Muscle of back (tissue), 11 donors: Measurements from ENCODE around the gene ABCA3. TPM values are rescaled to one million over a fixed set of nuclear protein-coding genes. Genes with fewer than 3 reads are reported as not detected.
"Not testable (repeated sequence)": the region's sequence is repeated elsewhere in the genome, so short reads cannot be mapped to it uniquely, and the experiment has no call there.

Experiments
- DNase-seq, 3 donors: peaks; one replicate each; pipeline versions ENCODE4 v3.0.0 to v3.0.0-alpha.2; 2013
- polyA plus RNA-seq, 10 donors: library from polyadenylated mRNA; unstranded; fragments of 120-200 nt; gene quantifications; one replicate each; pipeline ENCODE4 v1.2.1, GENCODE V29; 2013; ENCODE audit not compliant: insufficient read length in 10 of 10

Gene ABCA3
- polyA plus RNA-seq, 10 donors = 12.5 to 18.8 (median 14.8) TPM

- no peak for DNase-seq
Observed at GRCh38 chr16:2280981-2281542, 59.5 kb downstream of the ABCA3 start.

GRCh38 chr16:2280461-2280860, 60.1 kb downstream of the ABCA3 start:
- no peak for DNase-seq

- DNase-seq = no peak
Observed at GRCh38 chr16:2278956-2279800, 61.4 kb downstream of the ABCA3 start.

GRCh38 chr16:2278272-2278608, 62.3 kb downstream of the ABCA3 start:
- DNase-seq = no peak

GRCh38 chr16:2277466-2278271, 62.9 kb downstream of the ABCA3 start:
- no peak for DNase-seq

GRCh38 chr16:2276368-2277195, 63.9 kb downstream of the ABCA3 start:
- DNase-seq = no peak

GRCh38 chr16:2275476-2276367, 64.8 kb downstream of the ABCA3 start:
- peak in 1 of 3 donors; percentile 23 for DNase-seq

- no peak for DNase-seq
Observed at GRCh38 chr16:2273931-2274330, 66.6 kb downstream of the ABCA3 start.

GRCh38 chr16:2273484-2273883, 67.0 kb downstream of the ABCA3 start:
- no peak for DNase-seq

- DNase-seq = no peak
Observed at GRCh38 chr16:2271848-2272461, 68.6 kb downstream of the ABCA3 start.

GRCh38 chr16:2270588-2271470, 69.7 kb downstream of the ABCA3 start:
- DNase-seq = no peak

GRCh38 chr16:2270070-2270462, 70.5 kb downstream of the ABCA3 start:
- no peak for DNase-seq

- peak; percentile 97 to 100 (median 100) for DNase-seq
Observed at GRCh38 chr16:2267913-2268666, 72.4 kb downstream of the ABCA3 start, which contains the start of gene RNPS1. TSS of gene RNPS1 (minus strand) at chr16:2268126. CDS start at chr16:2264643, 3,483 bp downstream.

GRCh38 chr16:2267505-2267912, 73.0 kb downstream of the ABCA3 start:
- not testable (repeated sequence) for DNase-seq

GRCh38 chr16:2266887-2267286, 73.6 kb downstream of the ABCA3 start:
- not testable (repeated sequence) for DNase-seq

GRCh38 chr16:2263026-2263425, 77.5 kb downstream of the ABCA3 start:
- not testable (repeated sequence) for DNase-seq

GRCh38 chr16:2260250-2260649, 80.3 kb downstream of the ABCA3 start:
- DNase-seq = no peak

- DNase-seq = not testable (repeated sequence)
Observed at GRCh38 chr16:2258530-2258929, 82.0 kb downstream of the ABCA3 start.
